ENCODE results near the gene SSBP3.

SSBP3 gene

DNA sequence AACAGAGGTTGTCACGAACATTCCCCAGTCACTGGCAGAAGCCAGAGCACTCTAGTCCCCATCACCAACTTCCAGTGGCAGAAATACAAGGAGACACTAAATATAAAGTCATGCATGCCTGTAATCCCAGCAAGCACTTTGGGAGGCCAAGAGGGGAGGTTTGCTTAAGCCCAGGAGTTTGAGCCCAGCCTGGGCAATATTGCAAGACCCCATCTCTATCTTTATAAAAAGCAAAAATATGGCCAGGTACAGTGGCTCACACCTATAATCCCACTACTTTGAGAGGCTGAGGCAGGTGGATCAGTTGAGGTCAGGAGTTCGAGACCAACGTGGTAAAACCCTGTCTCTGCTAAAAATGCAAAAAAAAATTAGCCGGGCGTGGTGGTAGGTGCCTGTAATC is 212.7 kb downstream of the SSBP3 start:
- H3K27ac ChIP-seq, result no peak overlapping the region
- H3K9me3 ChIP-seq (ENCODE audit: low read depth, low read length), result no peaks in the 10 kb centered on the region
- no peak overlapping the region for H3K9ac ChIP-seq (ENCODE audit: insufficient read length)
- TF ChIP-seq FOXP2 (optimal IDR thresholded peaks at IDR 0.05; ENCODE audit: control extremely low read depth, extremely low read length, insufficient read depth), result no peak
- no peak for TF ChIP-seq EZH2 (IDR thresholded peaks at IDR 0.05)
- no peak for TF ChIP-seq POLR2AphosphoS5 (IDR thresholded peaks at IDR 0.05; ENCODE audit: borderline replicate concordance, low read depth, low read length)
- H3K4me3 ChIP-seq, result no peak overlapping the region
- peaks cover 6% of the 10 kb centered on the region; the same call in 1 of the 2 replicates for H3K36me3 ChIP-seq (ENCODE audit: insufficient read depth, low read length)
- DNase-seq (ENCODE audit: low read depth, low spot score), result no peak

DNA sequence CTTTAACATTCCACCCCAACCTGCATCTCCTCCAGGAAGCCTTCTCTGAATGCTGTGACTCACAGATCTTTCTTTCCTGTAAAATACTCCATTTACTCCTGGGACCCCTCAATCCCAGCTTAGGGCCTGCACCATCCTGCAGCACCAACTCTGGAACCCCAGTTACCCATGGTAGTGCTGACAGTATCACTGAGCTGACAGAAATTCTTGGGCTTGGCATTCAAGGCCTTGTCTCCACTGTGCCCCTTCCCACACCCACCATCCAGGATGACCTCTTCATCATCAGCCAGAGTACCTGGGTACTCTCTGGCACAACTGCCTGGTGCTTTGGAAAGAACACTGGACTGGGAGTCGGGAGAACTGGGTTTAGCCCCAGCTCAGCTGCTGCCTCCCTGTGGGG is 214.7 kb downstream of the SSBP3 start:
- H3K4me3 ChIP-seq, result no peak overlapping the region
- TF ChIP-seq POLR2AphosphoS5 (IDR thresholded peaks at IDR 0.05; ENCODE audit: borderline replicate concordance, low read depth, low read length) (no peak), EZH2 (IDR thresholded peaks at IDR 0.05) (no peak), FOXP2 (optimal IDR thresholded peaks at IDR 0.05; ENCODE audit: control extremely low read depth, extremely low read length, insufficient read depth) (no peak)
- H3K27ac ChIP-seq, result no peak overlapping the region
- DNase-seq (ENCODE audit: low read depth, low spot score), result no peak
- no peak overlapping the region for H3K9ac ChIP-seq (ENCODE audit: insufficient read length)
- no peaks in the 10 kb centered on the region for H3K9me3 ChIP-seq (ENCODE audit: low read depth, low read length)
- peaks cover 7% of the 10 kb centered on the region; the same call in 1 of the 2 replicates for H3K36me3 ChIP-seq (ENCODE audit: insufficient read depth, low read length)

DNA sequence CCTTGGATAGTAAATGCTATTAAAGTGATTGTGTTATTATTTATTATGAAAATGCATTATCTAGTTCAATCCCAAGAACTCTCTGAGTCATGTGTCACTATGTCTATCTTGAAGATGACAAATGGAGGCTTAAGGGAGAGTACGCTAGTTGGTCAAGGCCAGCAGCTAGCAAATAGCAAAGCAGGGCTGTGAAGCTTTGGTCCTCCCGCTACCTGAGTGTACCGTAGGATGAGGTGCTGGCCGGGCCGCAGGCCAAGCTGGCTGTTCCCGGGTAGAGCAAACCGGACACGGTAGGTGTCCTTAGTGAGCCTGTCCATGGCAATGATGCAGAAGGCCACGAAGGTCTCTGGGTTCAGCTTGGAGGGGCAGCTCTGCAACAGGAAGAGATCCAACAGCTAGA is 215.7 kb downstream of the SSBP3 start:
- Histone ChIP-seq H3K4me3 (no peak overlapping the region), H3K9me3 (ENCODE audit: low read depth, low read length) (no peaks in the 10 kb centered on the region), H3K36me3 (ENCODE audit: insufficient read depth, low read length) (peaks cover 11% of the 10 kb centered on the region; the same call in 1 of the 2 replicates), H3K27ac (no peak overlapping the region), H3K9ac (ENCODE audit: insufficient read length) (no peak overlapping the region)
- no peak for DNase-seq (ENCODE audit: low read depth, low spot score)
- no peak for TF ChIP-seq EZH2 (IDR thresholded peaks at IDR 0.05)
- no peak for TF ChIP-seq POLR2AphosphoS5 (IDR thresholded peaks at IDR 0.05; ENCODE audit: borderline replicate concordance, low read depth, low read length)
- TF ChIP-seq FOXP2 (optimal IDR thresholded peaks at IDR 0.05; ENCODE audit: control extremely low read depth, extremely low read length, insufficient read depth), result no peak

DNA sequence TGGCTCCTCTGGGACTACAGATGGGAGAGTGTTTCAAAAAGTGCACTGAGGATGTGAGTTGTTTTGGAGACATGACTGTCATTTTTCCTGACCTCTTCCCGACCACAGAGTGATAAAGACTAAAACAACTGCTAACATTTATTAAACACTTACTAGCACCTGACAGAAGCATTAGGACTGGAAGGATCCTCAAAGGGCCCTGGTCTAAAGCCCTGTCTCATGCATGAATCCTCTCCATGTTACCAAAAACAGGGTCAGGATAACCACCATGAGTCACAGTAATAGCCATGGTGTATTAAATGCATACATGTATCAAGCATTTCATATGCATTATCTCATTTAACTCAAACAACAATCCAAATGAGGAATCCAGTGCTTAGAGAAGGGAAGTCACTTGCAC is 217.9 kb downstream of the SSBP3 start:
- H3K36me3 ChIP-seq (ENCODE audit: insufficient read depth, low read length), result peaks cover 5% of the 10 kb centered on the region; the same call in 1 of the 2 replicates
- DNase-seq (ENCODE audit: low read depth, low spot score), result no peak
- no peaks in the 10 kb centered on the region for H3K9me3 ChIP-seq (ENCODE audit: low read depth, low read length)
- H3K27ac ChIP-seq, result no peak overlapping the region
- H3K9ac ChIP-seq (ENCODE audit: insufficient read length), result no peak overlapping the region
- TF ChIP-seq EZH2 (IDR thresholded peaks at IDR 0.05), result no peak
- no peak for TF ChIP-seq FOXP2 (optimal IDR thresholded peaks at IDR 0.05; ENCODE audit: control extremely low read depth, extremely low read length, insufficient read depth)
- no peak for TF ChIP-seq POLR2AphosphoS5 (IDR thresholded peaks at IDR 0.05; ENCODE audit: borderline replicate concordance, low read depth, low read length)
- H3K4me3 ChIP-seq, result no peak overlapping the region

DNA sequence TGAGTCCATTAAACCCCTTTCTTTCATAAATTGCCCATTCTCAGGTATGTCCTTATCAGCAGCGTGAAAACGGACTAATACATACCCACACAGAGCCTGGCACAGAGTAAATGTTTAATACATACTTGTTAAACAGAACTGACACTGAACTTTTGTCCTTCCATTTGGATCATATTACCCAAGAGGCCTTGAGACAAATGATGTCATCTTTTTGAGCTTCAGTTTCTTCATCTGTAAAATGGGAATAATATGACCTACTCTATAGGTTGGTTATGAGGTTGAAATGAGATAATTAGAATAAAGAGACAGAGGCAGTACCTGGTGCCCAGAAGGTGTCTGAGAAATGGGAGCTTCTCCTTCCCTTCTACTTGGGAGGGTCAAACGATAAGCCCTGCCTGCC is 220.1 kb downstream of the SSBP3 start:
- Histone ChIP-seq H3K36me3 (ENCODE audit: insufficient read depth, low read length) (peaks cover 5% of the 10 kb centered on the region; the same call in 1 of the 2 replicates), H3K27ac (no peak overlapping the region), H3K4me3 (no peak overlapping the region), H3K9ac (ENCODE audit: insufficient read length) (no peak overlapping the region), H3K9me3 (ENCODE audit: low read depth, low read length) (no peaks in the 10 kb centered on the region)
- no peak for TF ChIP-seq FOXP2 (optimal IDR thresholded peaks at IDR 0.05; ENCODE audit: control extremely low read depth, extremely low read length, insufficient read depth)
- TF ChIP-seq POLR2AphosphoS5 (IDR thresholded peaks at IDR 0.05; ENCODE audit: borderline replicate concordance, low read depth, low read length), result no peak
- no peak for TF ChIP-seq EZH2 (IDR thresholded peaks at IDR 0.05)
- DNase-seq (ENCODE audit: low read depth, low spot score), result no peak

DNA sequence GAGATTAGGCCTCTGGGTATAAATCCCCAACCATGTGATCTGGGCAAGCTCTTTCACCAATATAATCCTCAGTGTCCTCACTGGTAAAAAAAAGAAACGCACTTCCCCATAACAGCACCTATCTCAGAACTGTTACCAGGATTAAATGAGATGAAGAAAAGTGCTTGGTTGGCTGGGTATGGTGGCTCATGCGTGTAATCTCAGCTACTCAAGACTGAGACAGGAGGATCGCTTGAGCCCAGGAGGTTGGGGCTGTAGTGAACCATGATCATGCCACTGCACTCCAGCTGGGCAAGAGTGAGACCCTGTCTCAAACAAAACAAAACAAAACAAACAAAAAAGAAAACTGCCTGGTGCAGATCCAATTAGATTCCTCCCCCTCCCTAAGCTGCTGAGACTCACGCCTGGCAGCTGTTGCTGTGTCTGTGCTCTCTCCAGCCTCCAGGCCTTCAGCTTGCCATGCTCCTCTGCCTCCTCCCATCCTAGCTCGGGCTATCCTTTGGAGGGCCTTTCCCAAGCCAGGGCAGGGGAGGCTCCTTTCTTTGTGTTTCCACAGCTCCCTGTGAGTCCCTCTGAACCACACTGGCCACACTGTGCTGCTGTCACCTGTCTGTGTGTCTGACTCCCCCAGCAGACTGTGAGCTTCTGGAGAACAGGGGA is 225.4 kb downstream of the SSBP3 start:
- no peaks in the 10 kb centered on the region; the same call in 1 of the 2 replicates for H3K36me3 ChIP-seq (ENCODE audit: insufficient read depth, low read length)
- DNase-seq (ENCODE audit: low read depth, low spot score), result no peak
- H3K27ac ChIP-seq, result no peak overlapping the region
- H3K9ac ChIP-seq (ENCODE audit: insufficient read length), result no peak overlapping the region
- no peak overlapping the region for H3K4me3 ChIP-seq
- no peaks in the 10 kb centered on the region for H3K9me3 ChIP-seq (ENCODE audit: low read depth, low read length)
- no peak for TF ChIP-seq EZH2 (IDR thresholded peaks at IDR 0.05)
- TF ChIP-seq FOXP2 (optimal IDR thresholded peaks at IDR 0.05; ENCODE audit: control extremely low read depth, extremely low read length, insufficient read depth), result no peak
- TF ChIP-seq POLR2AphosphoS5 (IDR thresholded peaks at IDR 0.05; ENCODE audit: borderline replicate concordance, low read depth, low read length), result no peak

DNA sequence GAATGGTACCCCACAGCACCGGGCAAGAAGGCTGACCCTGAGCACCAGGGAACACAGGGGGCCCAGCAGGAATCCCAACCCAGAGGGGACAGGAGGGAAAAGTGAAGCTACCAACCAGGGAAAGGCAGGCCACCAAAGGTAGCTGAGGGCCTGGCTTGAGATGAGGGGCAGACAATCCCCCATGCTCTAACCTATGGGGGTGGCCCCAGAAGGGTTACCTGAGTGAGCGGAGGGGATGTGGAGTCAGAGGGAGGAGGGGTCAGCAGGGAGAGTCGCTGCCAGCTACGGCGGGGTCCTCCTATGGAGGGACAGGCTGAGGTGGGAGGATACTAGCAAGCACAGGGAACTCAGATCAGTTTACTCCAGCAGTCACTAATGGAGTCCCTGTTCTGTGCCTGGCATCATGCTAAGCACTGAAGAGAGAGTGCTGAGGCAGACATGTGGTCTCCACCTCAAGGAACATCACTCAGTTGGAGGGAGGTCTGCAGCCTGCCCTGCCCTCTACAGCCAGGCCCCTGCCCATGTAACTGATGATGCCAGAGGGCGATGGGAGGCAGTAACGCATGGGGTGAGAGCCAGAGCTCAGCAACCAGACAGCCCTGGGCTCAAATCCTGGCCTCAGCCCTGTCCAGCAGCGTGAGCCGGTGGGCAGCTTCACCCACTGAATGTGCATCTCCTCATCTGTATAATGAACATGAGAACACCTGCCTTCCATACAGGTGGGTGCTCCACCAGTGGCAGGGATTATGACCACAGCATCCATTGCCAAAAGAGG is 227.7 kb downstream of the SSBP3 start:
- no peak overlapping the region for H3K9ac ChIP-seq (ENCODE audit: insufficient read length)
- H3K27ac ChIP-seq, result no peak overlapping the region
- DNase-seq (ENCODE audit: low read depth, low spot score), result no peak
- H3K36me3 ChIP-seq (ENCODE audit: insufficient read depth, low read length), result no peaks in the 10 kb centered on the region
- no peak overlapping the region for H3K4me3 ChIP-seq
- no peaks in the 10 kb centered on the region for H3K9me3 ChIP-seq (ENCODE audit: low read depth, low read length)
- TF ChIP-seq EZH2 (IDR thresholded peaks at IDR 0.05) (no peak), FOXP2 (optimal IDR thresholded peaks at IDR 0.05; ENCODE audit: control extremely low read depth, extremely low read length, insufficient read depth) (no peak), POLR2AphosphoS5 (IDR thresholded peaks at IDR 0.05; ENCODE audit: borderline replicate concordance, low read depth, low read length) (no peak)

DNA sequence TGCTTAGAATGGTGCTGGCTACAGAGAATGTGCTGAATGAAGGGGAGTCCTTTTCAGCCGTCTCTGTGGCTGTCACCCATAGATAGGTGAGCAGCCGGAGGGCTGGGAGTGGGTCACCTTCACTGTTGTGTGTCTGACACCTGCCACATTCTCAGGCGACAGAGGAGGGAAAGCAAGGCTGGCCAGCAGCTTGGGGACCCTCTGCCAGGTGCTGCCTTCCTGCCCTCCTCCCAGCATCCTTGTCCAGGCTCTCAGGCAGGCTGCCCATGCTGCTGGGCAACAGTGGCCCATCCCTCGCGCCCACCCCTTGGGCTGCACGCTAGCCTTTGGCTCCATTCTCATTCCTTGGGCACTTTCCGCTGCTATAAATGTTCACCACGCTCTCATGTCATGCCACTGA is 228.5 kb downstream of the SSBP3 start:
- Histone ChIP-seq H3K9me3 (ENCODE audit: low read depth, low read length) (no peaks in the 10 kb centered on the region), H3K27ac (no peak overlapping the region), H3K9ac (ENCODE audit: insufficient read length) (no peak overlapping the region), H3K4me3 (no peak overlapping the region), H3K36me3 (ENCODE audit: insufficient read depth, low read length) (no peaks in the 10 kb centered on the region)
- DNase-seq (ENCODE audit: low read depth, low spot score), result no peak
- no peak for TF ChIP-seq EZH2 (IDR thresholded peaks at IDR 0.05)
- TF ChIP-seq POLR2AphosphoS5 (IDR thresholded peaks at IDR 0.05; ENCODE audit: borderline replicate concordance, low read depth, low read length), result no peak
- TF ChIP-seq FOXP2 (optimal IDR thresholded peaks at IDR 0.05; ENCODE audit: control extremely low read depth, extremely low read length, insufficient read depth), result no peak
